GM18868 (cell line): ENCODE results near the gene SLC6A7.
A peak's percentile ranks its signal among the peaks of the same experiment; 100 is the strongest.

Experiments
- ATAC-seq: cut with Tn5 transposase; IDR thresholded peaks from one replicate; pipeline ENCODE4 v1.9.1; 2021; ENCODE audit warnings: mild to moderate bottlenecking, moderate library complexity; ENCODE audit not compliant: unreplicated experiment

SLC6A7 gene

DNA sequence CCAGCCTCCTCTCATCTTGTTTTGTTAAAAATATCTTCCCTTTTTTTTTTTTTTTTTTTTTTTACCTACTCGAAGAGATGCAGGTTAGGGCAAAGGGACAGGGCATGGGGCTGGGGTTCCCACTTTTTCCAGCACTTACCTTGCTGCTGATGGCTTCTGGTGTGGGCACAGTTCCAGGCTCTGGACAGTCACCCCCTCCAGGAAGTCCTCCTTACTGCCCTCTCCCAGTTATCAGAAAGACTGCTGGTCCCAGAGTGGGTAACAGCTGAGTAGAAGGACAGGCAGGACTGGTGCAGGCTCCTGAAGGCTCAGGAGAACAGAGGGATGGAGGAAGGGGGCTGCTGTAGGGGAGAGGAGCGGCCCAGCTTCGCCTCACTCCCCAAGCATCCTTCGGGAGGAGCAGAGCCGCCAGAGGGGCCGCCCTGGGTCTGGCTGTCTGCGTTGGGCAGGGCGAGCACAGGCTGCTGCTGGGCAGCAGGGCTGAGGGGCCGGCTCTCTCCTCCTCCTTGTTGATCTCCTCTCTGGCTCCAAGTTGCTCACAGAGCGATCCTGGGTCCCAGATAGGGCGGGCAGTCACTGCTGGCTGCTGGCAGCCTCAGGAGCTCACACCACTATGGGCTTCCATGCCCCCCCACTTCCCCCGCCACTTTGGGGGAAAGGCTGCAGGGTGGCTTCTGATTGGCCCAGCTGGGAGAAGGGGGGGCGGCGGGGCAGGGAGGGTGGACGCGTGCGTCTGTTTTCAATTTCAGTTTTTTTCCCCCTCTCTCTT is 34.4 kb upstream of the SLC6A7 start, which contains the start of gene PDGFRB:
Gene PDGFRB, minus strand, starts transcription at position 588 of the 769 bp plus-strand sequence. CDS start 18,798 bp downstream, outside the sequence.
- peak; percentile 59 for ATAC-seq

GRCh38 chr5:150156027-150156368 is 33.9 kb upstream of the SLC6A7 start:
- no peak for ATAC-seq

DNA sequence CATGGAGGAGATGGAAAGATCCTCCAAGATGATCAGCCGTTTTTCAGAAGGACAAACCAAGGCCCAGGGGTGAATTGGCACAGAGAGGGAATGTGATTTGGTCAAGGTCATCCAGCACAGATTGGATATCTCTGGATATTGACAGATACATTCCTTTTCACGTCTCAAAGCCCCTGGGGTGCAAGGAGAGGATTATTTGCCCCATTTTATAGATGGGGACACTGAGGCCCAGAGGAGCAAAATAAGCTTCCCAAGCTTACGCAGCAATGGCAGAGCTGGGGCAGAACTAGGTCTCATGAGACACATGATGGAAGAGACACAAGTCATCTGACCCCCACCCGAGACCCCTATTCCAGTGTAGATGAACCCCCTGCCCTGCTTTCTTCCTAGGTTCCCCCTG is 33.3 kb upstream of the SLC6A7 start:
- ATAC-seq = no peak

GRCh38 chr5:150157168-150157567 is 32.7 kb upstream of the SLC6A7 start:
- no peak for ATAC-seq

GRCh38 chr5:150158170-150158949 is 31.5 kb upstream of the SLC6A7 start:
- no peak for ATAC-seq

DNA sequence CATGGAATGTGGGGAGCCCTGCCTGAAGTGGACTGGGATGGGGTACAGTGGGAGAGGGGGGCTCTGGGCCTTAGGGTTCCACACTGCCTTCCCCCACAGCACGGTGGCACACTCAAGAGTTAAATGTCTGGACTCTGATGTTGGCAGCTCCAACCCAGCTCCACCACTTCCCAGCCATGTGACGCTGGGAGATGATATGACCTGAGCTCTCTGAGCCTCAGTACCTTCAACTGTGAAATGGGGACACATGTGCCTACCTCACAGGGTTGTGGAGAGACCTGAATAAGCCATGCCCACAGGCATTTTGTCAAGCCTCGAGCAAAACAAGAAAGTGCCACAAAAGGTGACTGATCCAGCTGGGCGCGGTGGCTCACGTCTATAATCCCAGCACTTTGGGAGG is 30.8 kb upstream of the SLC6A7 start:
- no peak for ATAC-seq

DNA sequence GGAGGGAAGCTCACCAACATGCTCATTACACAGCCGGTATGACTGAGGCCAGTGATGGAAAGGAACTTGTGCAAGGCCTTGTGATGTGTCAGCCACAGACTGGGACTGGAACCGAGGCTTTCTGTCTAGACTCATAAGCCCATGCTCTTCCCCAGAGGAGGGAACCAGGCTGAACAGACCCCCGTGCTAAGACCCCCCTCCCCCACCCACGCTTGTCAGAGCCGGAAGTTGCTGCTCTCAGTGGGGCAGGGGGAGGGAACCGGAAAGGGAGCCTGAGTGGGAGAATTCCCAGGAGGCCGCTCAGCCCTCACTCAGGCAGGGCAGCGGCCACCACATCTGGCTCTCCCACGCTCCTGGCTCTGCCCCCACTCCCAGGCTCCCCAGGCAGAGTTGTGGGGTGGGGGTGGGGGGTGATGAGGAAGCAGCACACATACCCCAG is 30.1 kb upstream of the SLC6A7 start:
- no peak for ATAC-seq

DNA sequence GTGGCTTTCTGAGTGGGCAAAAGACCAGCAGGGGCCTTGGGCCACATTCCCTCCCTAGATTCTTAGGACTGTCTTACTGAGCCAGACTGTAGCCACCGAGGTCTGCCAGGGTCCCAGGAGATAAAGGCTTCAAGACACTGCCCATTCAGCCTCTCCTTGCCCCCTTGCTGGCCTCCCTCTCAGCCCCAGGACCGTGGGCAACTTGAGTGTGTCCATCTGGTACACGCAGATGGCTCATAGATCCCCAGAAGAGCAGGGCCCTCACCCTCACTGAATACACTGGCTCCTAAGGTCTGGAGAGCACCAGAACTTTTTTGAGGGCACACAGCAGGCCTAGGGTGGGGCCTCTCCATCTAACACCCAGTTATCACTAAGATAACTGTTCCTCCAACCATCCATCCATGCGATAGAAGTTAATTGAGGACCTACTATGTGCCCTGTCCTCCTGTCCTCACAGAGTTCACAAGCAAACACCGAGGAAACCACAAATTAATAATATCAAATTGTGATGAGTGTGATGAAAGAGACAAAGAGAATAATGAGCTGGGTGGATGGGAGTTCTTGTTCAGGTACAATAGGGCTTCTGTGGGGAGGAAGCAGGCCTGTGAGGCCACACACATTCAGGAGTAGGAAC is 29.3 kb upstream of the SLC6A7 start:
- no peak for ATAC-seq

GRCh38 chr5:150161242-150162141 is 28.4 kb upstream of the SLC6A7 start:
- ATAC-seq = peak; percentile 82

- ATAC-seq = no peak
These were observed 27.7 kb upstream of the SLC6A7 start for GRCh38 chr5:150162142-150162513.

DNA sequence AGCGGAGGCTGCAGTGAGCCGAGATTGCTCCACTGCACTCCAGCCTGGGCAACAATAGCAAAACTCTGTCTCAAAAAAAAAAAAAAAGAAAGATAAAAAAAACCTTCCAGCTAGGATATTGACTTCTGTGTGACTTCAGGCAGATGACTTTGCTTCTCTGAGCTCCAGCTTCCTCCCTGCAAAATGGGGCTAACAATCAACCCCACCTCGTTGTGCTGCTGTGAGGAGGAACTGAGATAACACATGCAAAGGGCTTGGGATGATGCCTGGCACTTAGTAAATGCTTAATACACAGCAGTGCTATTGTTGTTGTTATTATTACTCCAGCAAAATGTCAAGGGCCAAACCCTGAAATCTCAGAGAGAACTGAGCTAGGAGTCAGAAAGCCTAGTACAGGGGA is 26.8 kb upstream of the SLC6A7 start:
- no peak for ATAC-seq

- ATAC-seq = no peak
These were observed 26.3 kb upstream of the SLC6A7 start for GRCh38 chr5:150163547-150164059.

- no peak for ATAC-seq
These were observed 25.5 kb upstream of the SLC6A7 start for GRCh38 chr5:150164211-150164980.

DNA sequence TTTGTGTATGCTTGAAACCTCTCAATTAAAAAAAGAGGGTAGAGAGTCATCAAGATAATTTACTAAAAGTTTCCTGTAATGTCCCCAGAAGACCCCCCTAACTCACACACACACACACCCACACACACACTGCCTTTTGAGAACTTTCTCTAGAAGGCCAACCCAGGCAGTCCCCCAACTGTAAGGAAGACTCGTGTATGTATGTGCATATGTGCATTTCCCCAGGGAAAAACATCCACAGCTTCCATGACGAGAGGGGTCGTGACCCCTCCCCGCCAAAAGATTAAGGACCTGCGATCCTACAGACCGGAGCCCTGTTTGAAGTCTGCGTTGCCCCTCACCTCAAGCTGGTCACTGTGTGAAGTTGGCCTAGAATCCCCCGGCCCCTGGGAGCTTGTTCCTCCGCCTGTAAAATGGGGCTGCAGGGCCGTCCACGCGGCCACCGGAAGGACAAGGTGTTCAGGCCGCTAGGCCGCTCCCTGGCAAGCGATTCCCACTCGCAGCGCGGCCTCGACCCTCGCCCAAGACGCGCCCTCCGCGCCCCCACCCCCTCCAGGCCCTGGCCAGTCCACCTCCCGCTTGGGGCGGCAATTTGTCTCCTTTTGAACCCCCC is 23.7 kb upstream of the SLC6A7 start:
- ATAC-seq = no peak

- ATAC-seq = no peak
These were observed 23.0 kb upstream of the SLC6A7 start, which contains the start of gene CDX1 for GRCh38 chr5:150166650-150167511. CDX1 (plus strand) TSS chr5:150166778; CDS start chr5:150166877, 99 bp downstream.

DNA sequence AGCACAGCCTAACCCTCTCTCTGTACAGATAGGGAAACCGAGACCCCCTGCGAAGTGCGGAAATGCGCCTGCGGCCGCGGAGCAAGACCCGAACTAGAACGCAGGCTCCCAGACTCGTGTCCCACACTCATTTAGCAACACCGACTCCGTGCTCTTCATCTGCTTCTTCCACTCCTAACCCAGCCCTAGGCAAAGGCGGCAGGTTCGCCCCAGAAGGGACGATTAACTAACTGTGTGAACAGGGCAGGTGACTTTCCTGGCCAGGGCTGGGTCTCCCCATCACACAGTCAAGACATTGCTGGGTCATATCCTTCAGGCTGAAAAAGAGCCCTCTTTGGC is 22.4 kb upstream of the SLC6A7 start:
- ATAC-seq = no peak

DNA sequence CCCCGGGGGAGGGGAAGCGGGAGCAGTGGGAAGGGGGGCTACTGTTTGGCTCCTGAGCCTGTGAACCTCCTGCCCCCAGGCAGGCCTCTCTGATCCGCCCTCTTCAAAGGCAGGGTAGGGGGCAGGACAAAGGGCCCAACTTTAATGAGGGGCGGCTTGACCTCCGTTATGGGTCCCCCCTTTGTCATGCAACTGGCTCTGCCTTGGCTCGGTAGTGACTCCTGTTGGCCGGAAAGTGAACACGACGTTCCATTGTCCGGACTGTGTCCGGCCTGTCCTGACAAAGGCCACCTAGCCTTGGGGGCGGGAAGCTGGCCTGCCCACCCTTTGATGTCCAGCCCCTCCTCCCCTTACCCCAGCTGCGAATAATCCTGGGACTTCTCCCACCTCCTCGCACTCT is 22.0 kb upstream of the SLC6A7 start:
- no peak for ATAC-seq

- ATAC-seq = no peak
These were observed 21.0 kb upstream of the SLC6A7 start for GRCh38 chr5:150168864-150169263.
